CD4-positive, alpha-beta T cell (primary cell): ENCODE results near the gene PAFAH2. TPM values are rescaled to one million over a fixed set of nuclear protein-coding genes. Genes with fewer than 3 reads are reported as not detected.
"Not testable (repeated sequence)": the region's sequence is repeated elsewhere in the genome, so short reads cannot be mapped to it uniquely, and the experiment has no call there.

Experiments
- ATAC-seq: fragments of 200-7000 bp; cut with Tn5 transposase; one replicate; pipeline ENCODE4 v1.10.0; 2022; ENCODE audit warnings: mild to moderate bottlenecking; ENCODE audit not compliant: poor library complexity
- CTCF ChIA-PET: fragments of 350-600 bp; sonication (Branson Sonifier 250); formaldehyde crosslinking; loops from one replicate; lab custom pipeline; 2021; ENCODE audit warnings: antibody characterized with exemption, inconsistent platforms; lab: Charles Lee
- POLR2A ChIA-PET: fragments of 350-600 bp; sonication (Branson Sonifier 250); formaldehyde crosslinking; loops from one replicate; lab custom pipeline; 2021; ENCODE audit warnings: antibody characterized with exemption, inconsistent platforms; lab: Charles Lee
- DNase-seq, 14 experiments: peaks; one replicate each; pipeline ENCODE4 v3.0.0-alpha.2; 2013 to 2020; ENCODE audit warnings: mixed read lengths in 2 of 14
- H3K27ac ChIP-seq, 2 donors: one replicate each; pipeline versions ENCODE4 v1.5.1 to v1.7.0; 2013; ENCODE audit warnings: low read length in 2 of 2, low read depth in 1 of 2, mild to moderate bottlenecking in 1 of 2
- H3K27me3 ChIP-seq, 2 experiments: 1 replicate in 1 of 2; 2 replicates in 1 of 2; pipeline versions ENCODE4 v1.6.1 to v1.7.0; 2013; ENCODE audit warnings: low read length in 2 of 2, control low read depth in 1 of 2, mild to moderate bottlenecking in 1 of 2, moderate library complexity in 1 of 2; ENCODE audit not compliant: insufficient read depth in 2 of 2, control insufficient read depth in 1 of 2
- H3K36me3 ChIP-seq: one replicate; pipeline ENCODE4 v1.6.1; 2013; ENCODE audit warnings: low read length, control low read depth; ENCODE audit not compliant: insufficient read depth
- H3K4me1 ChIP-seq: one replicate; pipeline ENCODE4 v1.6.1; 2013; ENCODE audit warnings: low read length, control low read depth; ENCODE audit not compliant: insufficient read depth
- H3K4me3 ChIP-seq: one replicate; pipeline ENCODE4 v1.5.1; 2013; ENCODE audit warnings: mild to moderate bottlenecking, low read length, moderate library complexity
- H3K9me3 ChIP-seq, 2 experiments: 1 replicate in 1 of 2; 2 replicates in 1 of 2; pipeline versions ENCODE4 v1.6.1 to v1.7.0; 2013; ENCODE audit warnings: low read length in 2 of 2, mild to moderate bottlenecking in 2 of 2, control low read depth in 1 of 2, moderate library complexity in 1 of 2; ENCODE audit not compliant: control insufficient read depth in 1 of 2, insufficient read depth in 1 of 2
- H3K27ac Mint-ChIP-seq: one replicate; pipeline ENCODE4 v1.8.0; 2020; ENCODE audit warnings: mixed read lengths
- H3K27me3 Mint-ChIP-seq: one replicate; pipeline ENCODE4 v1.8.0; 2021; ENCODE audit warnings: mixed read lengths
- H3K36me3 Mint-ChIP-seq: one replicate; pipeline ENCODE4 v1.8.0; 2021; ENCODE audit warnings: low read depth, mixed read lengths
- H3K4me1 Mint-ChIP-seq: one replicate; pipeline ENCODE4 v1.8.0; 2021; ENCODE audit warnings: low read depth, mixed read lengths
- H3K4me3 Mint-ChIP-seq: one replicate; pipeline ENCODE4 v1.8.0; 2020; ENCODE audit warnings: mild to moderate bottlenecking, mixed read lengths
- H3K9me3 Mint-ChIP-seq: one replicate; pipeline ENCODE4 v1.8.0; 2020; ENCODE audit warnings: mixed read lengths
- CTCF ChIP-seq: fragments of 200-600 bp; IDR thresholded peaks from one replicate; pipeline ENCODE4 v1.8.0; 2022; ENCODE audit warnings: antibody characterized with exemption, mild to moderate bottlenecking
- intact Hi-C, 2 experiments: fragments of 100-400 bp; cut with DNase I in 1 of 2; cut with micrococcal nuclease in 1 of 2; formaldehyde crosslinking; loops; one replicate each; pipeline versions ENCODE4 v1.15.1 to v1.9.0; 2023 to 2025; cut with DNase I, micrococcal nuclease
- total RNA-seq, 174 experiments: library from RNA in 2 of 174; stranded (reverse) in 2 of 174; gene quantifications; one replicate each; pipeline ENCODE4 v1.2.3 and lab custom pipeline; 2021 to 2026

Gene PAFAH2
- total RNA-seq, 2 experiments from 2014 or later = 7.9 to 8.1 TPM

- Mint-ChIP-seq H3K4me3 (no peak overlapping the region), H3K27me3 (no peaks in the 10 kb centered on the region), H3K9me3 (peaks cover 8% of the 10 kb centered on the region), H3K36me3 (peaks cover 5% of the 10 kb centered on the region), H3K4me1 (no peaks in the 10 kb centered on the region), H3K27ac (no peak overlapping the region)
- Histone ChIP-seq H3K27ac (no peak overlapping the region), H3K4me3 (no peak overlapping the region), H3K27me3 (no peaks in the 10 kb centered on the region), H3K36me3 (no peaks in the 10 kb centered on the region), H3K4me1 (no peaks in the 10 kb centered on the region), H3K9me3 (peaks cover 4 to 20% of the 10 kb centered on the region in 2 experiments)
- DNase-seq (no peak), ATAC-seq (no peak)
- intact Hi-C loops = no loop called here
- ChIA-PET CTCF (no interaction called here), POLR2A (interaction anchor here (0.7 kb wide), 1 partner anchor 793 kb away, joined by 4 read pairs; no protein-coding TSS in a partner anchor)
- TF ChIP-seq CTCF = no peak
Measured at GRCh38 chr1:25947027-25947426, 50.8 kb downstream of the PAFAH2 start.

GRCh38 chr1:25945761-25946160, 52.1 kb downstream of the PAFAH2 start:
- Histone ChIP-seq H3K4me3 (no peak overlapping the region), H3K27ac (no peak overlapping the region), H3K36me3 (no peaks in the 10 kb centered on the region), H3K4me1 (no peaks in the 10 kb centered on the region), H3K9me3 (peaks cover 4 to 20% of the 10 kb centered on the region in 2 experiments), H3K27me3 (no peaks in the 10 kb centered on the region)
- no peak overlapping the region for H3K27ac Mint-ChIP-seq
- intact Hi-C loops = no loop called here
- TF ChIP-seq CTCF = no peak
- no peaks in the 10 kb centered on the region for H3K27me3 Mint-ChIP-seq
- peaks cover 8% of the 10 kb centered on the region for H3K9me3 Mint-ChIP-seq
- H3K36me3 Mint-ChIP-seq = peaks cover 5% of the 10 kb centered on the region
- DNase-seq = no peak
- no peaks in the 10 kb centered on the region for H3K4me1 Mint-ChIP-seq
- no peak for ATAC-seq
- POLR2A ChIA-PET = no interaction called here
- CTCF ChIA-PET = no interaction called here
- H3K4me3 Mint-ChIP-seq = no peak overlapping the region

- no peak for TF ChIP-seq CTCF
- ChIA-PET POLR2A (no interaction called here), CTCF (no interaction called here)
- H3K36me3 Mint-ChIP-seq = peaks cover 5% of the 10 kb centered on the region
- Histone ChIP-seq H3K27ac (no peak overlapping the region), H3K4me3 (no peak overlapping the region), H3K36me3 (no peaks in the 10 kb centered on the region), H3K9me3 (peaks cover 4 to 20% of the 10 kb centered on the region in 2 experiments), H3K4me1 (no peaks in the 10 kb centered on the region), H3K27me3 (no peaks in the 10 kb centered on the region)
- no peak overlapping the region for H3K4me3 Mint-ChIP-seq
- H3K4me1 Mint-ChIP-seq = no peaks in the 10 kb centered on the region
- no peak overlapping the region for H3K27ac Mint-ChIP-seq
- intact Hi-C loops = no loop called here
- H3K9me3 Mint-ChIP-seq = peaks cover 8% of the 10 kb centered on the region
- no peak for DNase-seq
- H3K27me3 Mint-ChIP-seq = no peaks in the 10 kb centered on the region
- no peak for ATAC-seq
Measured at GRCh38 chr1:25944986-25945385, 52.9 kb downstream of the PAFAH2 start.

GRCh38 chr1:25943511-25943910, 54.4 kb downstream of the PAFAH2 start:
- H3K4me3 ChIP-seq, H3K4me1 ChIP-seq, intact Hi-C loops, CTCF ChIA-PET, H3K27me3 ChIP-seq, H3K36me3 Mint-ChIP-seq, H3K27me3 Mint-ChIP-seq, H3K9me3 Mint-ChIP-seq, H3K36me3 ChIP-seq, H3K4me1 Mint-ChIP-seq, ATAC-seq, H3K27ac Mint-ChIP-seq, H3K4me3 Mint-ChIP-seq, H3K27ac ChIP-seq, DNase-seq: not testable (repeated sequence)
- POLR2A ChIA-PET = interaction anchor here (0.6 kb wide), 1 partner anchor 21 kb away, joined by 3 read pairs; no protein-coding TSS in a partner anchor
- H3K9me3 ChIP-seq = peaks cover 4 to 20% of the 10 kb centered on the region in 2 experiments
